Measurements from ENCODE around the gene ZACN. TPM values are rescaled to one million over a fixed set of nuclear protein-coding genes. Genes with fewer than 3 reads are reported as not detected.
A peak's percentile ranks its signal among the peaks of the same experiment; 100 is the strongest.

Gene ZACN
- total and polyA plus RNA-seq, 2 donors from 2014 or later, result 0.22 TPM; not detected in 1

DNA sequence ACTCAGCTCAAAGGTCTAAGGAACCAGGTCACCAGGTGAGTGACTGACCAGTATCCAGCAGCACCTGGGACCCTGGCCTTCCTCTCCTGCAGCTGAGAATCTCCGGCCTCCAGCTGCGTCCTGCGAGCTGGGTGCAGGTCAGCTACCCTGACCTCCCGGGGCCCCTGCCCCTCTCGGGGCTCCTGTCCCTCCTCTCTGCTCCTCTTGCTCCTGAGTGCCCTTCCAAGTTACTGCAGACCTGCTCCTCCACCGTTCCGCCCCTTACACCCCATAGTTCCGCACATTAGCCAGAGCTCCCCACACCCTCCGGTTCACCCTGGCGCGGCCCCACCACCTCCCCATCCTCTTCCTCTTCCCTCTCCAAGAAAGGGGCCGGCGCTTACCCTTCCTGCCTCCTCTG is 51.5 kb downstream of the ZACN start:
- DNase-seq (no peak), FAIRE-seq (no peak)
- peaks cover 0 to 4% (median 0%) of the 10 kb centered on the region in 3 donors for H3K4me1 ChIP-seq (ENCODE audit: control insufficient read depth in 2 of 3, insufficient read depth in 2 of 3, low read depth in 1 of 3, low read length in 3 of 3)
- no peak overlapping the region for H3K4me3 ChIP-seq (ENCODE audit: low read length in 3 of 3)
- peaks cover 4% of the 10 kb centered on the region for H3K27me3 ChIP-seq (ENCODE audit: control insufficient read depth, insufficient read depth, low read length)
- intact Hi-C loops (cut with DNase I), result no loop called here
- H3K27ac ChIP-seq (ENCODE audit: low read depth in 2 of 2, low read length in 2 of 2), result no peak overlapping the region
- H3K9ac ChIP-seq (ENCODE audit: low read length in 3 of 3), result no peak overlapping the region
- H3K9me3 ChIP-seq (ENCODE audit: control insufficient read depth in 2 of 3, insufficient read depth in 1 of 3, low read length in 3 of 3), result no peaks in the 10 kb centered on the region
- H3K36me3 ChIP-seq (ENCODE audit: control insufficient read depth in 2 of 3, insufficient read depth in 3 of 3, low read length in 3 of 3), result no peaks in the 10 kb centered on the region
- TF ChIP-seq, protein P1, sequence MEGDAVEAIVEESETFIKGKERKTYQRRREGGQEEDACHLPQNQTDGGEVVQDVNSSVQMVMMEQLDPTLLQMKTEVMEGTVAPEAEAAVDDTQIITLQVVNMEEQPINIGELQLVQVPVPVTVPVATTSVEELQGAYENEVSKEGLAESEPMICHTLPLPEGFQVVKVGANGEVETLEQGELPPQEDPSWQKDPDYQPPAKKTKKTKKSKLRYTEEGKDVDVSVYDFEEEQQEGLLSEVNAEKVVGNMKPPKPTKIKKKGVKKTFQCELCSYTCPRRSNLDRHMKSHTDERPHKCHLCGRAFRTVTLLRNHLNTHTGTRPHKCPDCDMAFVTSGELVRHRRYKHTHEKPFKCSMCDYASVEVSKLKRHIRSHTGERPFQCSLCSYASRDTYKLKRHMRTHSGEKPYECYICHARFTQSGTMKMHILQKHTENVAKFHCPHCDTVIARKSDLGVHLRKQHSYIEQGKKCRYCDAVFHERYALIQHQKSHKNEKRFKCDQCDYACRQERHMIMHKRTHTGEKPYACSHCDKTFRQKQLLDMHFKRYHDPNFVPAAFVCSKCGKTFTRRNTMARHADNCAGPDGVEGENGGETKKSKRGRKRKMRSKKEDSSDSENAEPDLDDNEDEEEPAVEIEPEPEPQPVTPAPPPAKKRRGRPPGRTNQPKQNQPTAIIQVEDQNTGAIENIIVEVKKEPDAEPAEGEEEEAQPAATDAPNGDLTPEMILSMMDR (IDR thresholded peaks at IDR 0.05; ENCODE audit: borderline replicate concordance, extremely low read depth, insufficient read depth), result no peak

DNA sequence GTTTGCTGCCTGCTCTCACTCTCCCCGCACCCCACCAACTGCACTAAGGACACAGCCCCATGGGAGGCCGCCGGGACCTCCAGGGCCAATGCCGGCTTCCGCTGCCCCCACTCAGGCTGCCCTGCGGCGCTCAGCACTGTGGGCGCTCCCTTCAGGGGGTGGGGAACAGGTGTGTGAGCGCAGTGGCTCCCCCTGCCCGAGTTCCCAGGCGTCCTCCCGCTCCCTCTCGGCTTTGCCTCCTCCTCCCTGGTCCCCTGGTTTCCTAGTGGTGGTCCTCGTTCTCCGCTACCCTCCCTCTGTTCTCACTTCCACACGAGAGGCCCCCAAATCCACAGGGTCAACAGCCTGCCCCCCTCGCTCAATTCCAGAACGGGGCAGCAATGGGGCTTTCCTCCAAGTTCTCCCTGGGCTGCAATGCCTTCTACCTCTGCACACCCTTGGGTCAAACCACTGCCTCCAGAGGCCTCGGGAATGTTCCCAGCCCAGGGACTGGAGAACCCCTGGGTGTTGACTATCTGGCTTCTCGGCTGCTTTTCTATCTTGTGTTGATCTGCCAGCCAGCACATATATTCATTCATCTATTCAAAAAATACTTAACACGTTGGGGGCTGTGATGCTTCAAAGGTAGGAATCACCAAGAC is 52.2 kb downstream of the ZACN start:
- TF ChIP-seq, protein P1 (IDR thresholded peaks at IDR 0.05; ENCODE audit: borderline replicate concordance, extremely low read depth, insufficient read depth), result no peak
- Histone ChIP-seq H3K4me1 (ENCODE audit: control insufficient read depth in 2 of 3, insufficient read depth in 2 of 3, low read depth in 1 of 3, low read length in 3 of 3) (peaks cover 0 to 4% (median 0%) of the 10 kb centered on the region in 3 donors), H3K27me3 (ENCODE audit: control insufficient read depth, insufficient read depth, low read length) (peaks cover 4% of the 10 kb centered on the region), H3K9me3 (ENCODE audit: control insufficient read depth in 2 of 3, insufficient read depth in 1 of 3, low read length in 3 of 3) (no peaks in the 10 kb centered on the region), H3K4me3 (ENCODE audit: low read length in 3 of 3) (no peak overlapping the region), H3K27ac (ENCODE audit: low read depth in 2 of 2, low read length in 2 of 2) (no peak overlapping the region), H3K36me3 (ENCODE audit: control insufficient read depth in 2 of 3, insufficient read depth in 3 of 3, low read length in 3 of 3) (no peaks in the 10 kb centered on the region), H3K9ac (ENCODE audit: low read length in 3 of 3) (no peak overlapping the region)
- intact Hi-C loops (cut with DNase I), result no loop called here
- FAIRE-seq (no peak), DNase-seq (peak in 1 of 5 donors; percentile 50)

DNA sequence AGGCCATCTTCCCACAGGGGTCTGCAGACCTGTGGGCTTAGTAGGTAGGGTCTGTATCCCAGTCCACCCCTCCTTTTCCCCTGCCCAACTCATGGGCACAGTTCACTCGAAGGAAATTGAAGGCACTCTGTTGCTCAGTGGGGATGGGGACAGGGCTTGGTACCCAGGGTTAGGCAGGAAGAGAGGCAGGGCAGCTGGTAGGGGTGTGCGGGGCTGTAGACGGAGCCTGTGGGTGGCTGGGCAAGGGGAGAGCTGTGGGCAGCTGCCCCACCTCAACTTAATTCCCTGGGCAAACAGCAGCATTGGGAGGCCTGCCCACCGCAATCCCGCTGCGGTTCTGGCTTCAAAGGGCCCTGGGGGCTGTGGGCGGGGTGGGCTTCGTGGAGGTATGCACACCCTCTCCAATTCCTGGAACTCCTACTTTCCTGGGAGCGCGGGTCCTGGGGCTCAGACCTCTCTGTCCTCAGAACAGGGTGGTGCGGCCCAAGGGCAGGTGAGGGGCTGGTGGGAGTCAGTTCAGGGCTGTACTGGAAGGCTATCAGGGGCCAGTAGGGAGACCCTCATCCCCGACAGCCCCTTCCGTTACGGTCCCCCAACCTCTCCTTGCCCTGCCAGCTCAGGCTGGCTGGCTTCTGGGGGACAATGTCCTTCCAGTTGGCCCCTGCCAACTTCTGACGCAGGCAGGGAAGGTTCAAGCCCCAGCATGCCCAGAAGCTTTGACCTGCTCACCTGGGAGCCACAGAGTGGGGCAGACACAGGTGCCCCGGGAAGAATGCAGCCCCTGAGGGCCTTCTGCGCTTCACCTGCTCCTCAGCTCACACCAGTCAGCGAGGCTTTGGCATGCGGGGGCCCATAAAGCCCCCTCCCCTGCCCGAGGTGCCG is 53.0 kb downstream of the ZACN start:
- TF ChIP-seq, protein P1 (IDR thresholded peaks at IDR 0.05; ENCODE audit: borderline replicate concordance, extremely low read depth, insufficient read depth), result no peak
- H3K9me3 ChIP-seq (ENCODE audit: control insufficient read depth in 2 of 3, insufficient read depth in 1 of 3, low read length in 3 of 3), result no peaks in the 10 kb centered on the region
- H3K36me3 ChIP-seq (ENCODE audit: control insufficient read depth in 2 of 3, insufficient read depth in 3 of 3, low read length in 3 of 3), result no peaks in the 10 kb centered on the region
- FAIRE-seq, result no peak
- H3K9ac ChIP-seq (ENCODE audit: low read length in 3 of 3), result no peak overlapping the region
- peak in 1 of 5 donors; percentile 57 for DNase-seq
- no peak overlapping the region for H3K27ac ChIP-seq (ENCODE audit: low read depth in 2 of 2, low read length in 2 of 2)
- peaks cover 4% of the 10 kb centered on the region for H3K27me3 ChIP-seq (ENCODE audit: control insufficient read depth, insufficient read depth, low read length)
- H3K4me1 ChIP-seq (ENCODE audit: control insufficient read depth in 2 of 3, insufficient read depth in 2 of 3, low read depth in 1 of 3, low read length in 3 of 3), result peaks cover 0 to 4% (median 0%) of the 10 kb centered on the region in 3 donors
- no peak overlapping the region for H3K4me3 ChIP-seq (ENCODE audit: low read length in 3 of 3)
- intact Hi-C loops (cut with DNase I), result no loop called here

Small RNAs within 50 kb of the gene (microRNA-seq; reads per million reads assigned to microRNA genes)
- gene MIR6868, result 2.4 reads per million

Other genes with a start within 250 kb of the ZACN start
- 26.1 TPM for gene UNC13D, start 234.8 kb upstream of the ZACN start, total RNA-seq
- gene UNC13D, start 234.8 kb upstream of the ZACN start, polyA plus RNA-seq (ENCODE audit: insufficient read depth, low read depth, low replicate concordance), result 3.8 TPM
- 135 TPM for gene WBP2, start 223.8 kb upstream of the ZACN start, total RNA-seq
- gene WBP2, start 223.8 kb upstream of the ZACN start, polyA plus RNA-seq (ENCODE audit: insufficient read depth, low read depth, low replicate concordance), result 151 TPM
- gene TRIM47, start 200.6 kb upstream of the ZACN start, total RNA-seq, result 118 TPM
- 95.0 TPM for gene TRIM47, start 200.6 kb upstream of the ZACN start, polyA plus RNA-seq (ENCODE audit: insufficient read depth, low read depth, low replicate concordance)
- 23.6 TPM for gene TRIM65, start 182.2 kb upstream of the ZACN start, total RNA-seq
- 11.5 TPM for gene TRIM65, start 182.2 kb upstream of the ZACN start, polyA plus RNA-seq (ENCODE audit: insufficient read depth, low read depth, low replicate concordance)
- gene MRPL38, start 174.3 kb upstream of the ZACN start, total RNA-seq, result 89.8 TPM
- gene MRPL38, start 174.3 kb upstream of the ZACN start, polyA plus RNA-seq (ENCODE audit: insufficient read depth, low read depth, low replicate concordance), result 114 TPM
- gene FBF1, start 138.1 kb upstream of the ZACN start, total RNA-seq, result 11.5 TPM
- gene FBF1, start 138.1 kb upstream of the ZACN start, polyA plus RNA-seq (ENCODE audit: insufficient read depth, low read depth, low replicate concordance), result 5.7 TPM
- gene ACOX1, start 100.0 kb upstream of the ZACN start, total RNA-seq, result 60.6 TPM
- 24.7 TPM for gene ACOX1, start 100.0 kb upstream of the ZACN start, polyA plus RNA-seq (ENCODE audit: insufficient read depth, low read depth, low replicate concordance)
- gene TEN1, start 99.9 kb upstream of the ZACN start, total RNA-seq, result 21.3 TPM
- gene TEN1, start 99.9 kb upstream of the ZACN start, polyA plus RNA-seq (ENCODE audit: insufficient read depth, low read depth, low replicate concordance), result 40.8 TPM
- gene CDK3, start 78.3 kb upstream of the ZACN start, total RNA-seq, result 7.1 TPM
- 7.4 TPM for gene CDK3, start 78.3 kb upstream of the ZACN start, polyA plus RNA-seq (ENCODE audit: insufficient read depth, low read depth, low replicate concordance)
- gene EVPL, start 51.9 kb upstream of the ZACN start, total RNA-seq, result 23.5 TPM
- gene EVPL, start 51.9 kb upstream of the ZACN start, polyA plus RNA-seq (ENCODE audit: insufficient read depth, low read depth, low replicate concordance), result 11.1 TPM
- gene SRP68, start 6.7 kb upstream of the ZACN start, total RNA-seq, result 68.1 TPM
- 52.7 TPM for gene SRP68, start 6.7 kb upstream of the ZACN start, polyA plus RNA-seq (ENCODE audit: insufficient read depth, low read depth, low replicate concordance)
- gene GALR2, start 4.4 kb upstream of the ZACN start, total RNA-seq, result not detected
- not detected for gene GALR2, start 4.4 kb upstream of the ZACN start, polyA plus RNA-seq (ENCODE audit: insufficient read depth, low read depth, low replicate concordance)
- 143 TPM for gene EXOC7, start 24.6 kb downstream of the ZACN start, total RNA-seq
- 83.2 TPM for gene EXOC7, start 24.6 kb downstream of the ZACN start, polyA plus RNA-seq (ENCODE audit: insufficient read depth, low read depth, low replicate concordance)
- gene FOXJ1, start 62.1 kb downstream of the ZACN start, total RNA-seq, result 6.8 TPM
- 3.4 TPM for gene FOXJ1, start 62.1 kb downstream of the ZACN start, polyA plus RNA-seq (ENCODE audit: insufficient read depth, low read depth, low replicate concordance)
- 4.8 TPM for gene RNF157, start 161.3 kb downstream of the ZACN start, total RNA-seq
- 12.4 TPM for gene RNF157, start 161.3 kb downstream of the ZACN start, polyA plus RNA-seq (ENCODE audit: insufficient read depth, low read depth, low replicate concordance)
- gene UBALD2, start 186.2 kb downstream of the ZACN start, total RNA-seq, result 54.3 TPM
- gene UBALD2, start 186.2 kb downstream of the ZACN start, polyA plus RNA-seq (ENCODE audit: insufficient read depth, low read depth, low replicate concordance), result 59.1 TPM
- 2.0 TPM for gene QRICH2, start 229.1 kb downstream of the ZACN start, total RNA-seq
- gene QRICH2, start 229.1 kb downstream of the ZACN start, polyA plus RNA-seq (ENCODE audit: insufficient read depth, low read depth, low replicate concordance), result 2.5 TPM

Measured in kidney (tissue), 14 donors.